ENCODE data around the gene OOSP3.
"Not testable (repeated sequence)": the region's sequence is repeated elsewhere in the genome, so short reads cannot be mapped to it uniquely, and the experiment has no call there.

DNA sequence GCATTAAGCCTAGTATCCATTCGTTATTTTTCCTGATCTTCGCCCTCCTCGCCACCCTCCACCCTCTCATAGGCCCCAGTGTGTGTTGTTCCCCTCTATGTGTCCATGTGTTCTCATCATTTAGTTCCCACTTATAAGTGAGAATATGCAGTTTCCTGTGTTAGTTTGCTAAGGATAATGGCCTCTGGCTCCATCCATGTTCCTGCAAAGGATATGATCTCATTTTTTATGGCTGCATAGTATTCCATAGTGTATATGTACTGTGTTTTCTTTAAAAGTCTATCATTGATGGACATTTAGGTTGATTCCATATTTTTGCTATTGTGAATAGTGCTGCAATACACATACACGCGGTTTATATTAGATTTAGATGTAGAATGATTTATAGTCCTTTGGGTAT is 27.2 kb upstream of the OOSP3 start:
- TF ChIP-seq, protein P1, sequence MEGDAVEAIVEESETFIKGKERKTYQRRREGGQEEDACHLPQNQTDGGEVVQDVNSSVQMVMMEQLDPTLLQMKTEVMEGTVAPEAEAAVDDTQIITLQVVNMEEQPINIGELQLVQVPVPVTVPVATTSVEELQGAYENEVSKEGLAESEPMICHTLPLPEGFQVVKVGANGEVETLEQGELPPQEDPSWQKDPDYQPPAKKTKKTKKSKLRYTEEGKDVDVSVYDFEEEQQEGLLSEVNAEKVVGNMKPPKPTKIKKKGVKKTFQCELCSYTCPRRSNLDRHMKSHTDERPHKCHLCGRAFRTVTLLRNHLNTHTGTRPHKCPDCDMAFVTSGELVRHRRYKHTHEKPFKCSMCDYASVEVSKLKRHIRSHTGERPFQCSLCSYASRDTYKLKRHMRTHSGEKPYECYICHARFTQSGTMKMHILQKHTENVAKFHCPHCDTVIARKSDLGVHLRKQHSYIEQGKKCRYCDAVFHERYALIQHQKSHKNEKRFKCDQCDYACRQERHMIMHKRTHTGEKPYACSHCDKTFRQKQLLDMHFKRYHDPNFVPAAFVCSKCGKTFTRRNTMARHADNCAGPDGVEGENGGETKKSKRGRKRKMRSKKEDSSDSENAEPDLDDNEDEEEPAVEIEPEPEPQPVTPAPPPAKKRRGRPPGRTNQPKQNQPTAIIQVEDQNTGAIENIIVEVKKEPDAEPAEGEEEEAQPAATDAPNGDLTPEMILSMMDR (IDR thresholded peaks at IDR 0.05 in 4 of 5, conservative IDR thresholded peaks at IDR 0.05 in 1 of 5): not testable (repeated sequence)
- not testable (repeated sequence) for TF ChIP-seq POLR2A (IDR thresholded peaks at IDR 0.05)
